Activated gamma-delta T cell treated with anti-CD3 and anti-CD28 coated beads, Interleukin-2, amount 50 U/mL, for 16 hours (primary cell): ENCODE measurements around the gene SUPT16H.
A peak's percentile ranks its signal among the peaks of the same experiment; 100 is the strongest.
"Not testable (repeated sequence)": the region's sequence is repeated elsewhere in the genome, so short reads cannot be mapped to it uniquely, and the experiment has no call there.

ENCODE experiments used
- DNase-seq: peaks from one replicate; pipeline ENCODE4 v3.0.0-alpha.2; 2020; ENCODE audit warnings: low read depth

SUPT16H gene

GRCh38 chr14:21383848-21384493 lies at the start of gene SUPT16H:
SUPT16H (minus strand) TSS chr14:21384019; CDS start chr14:21383927, 92 bp downstream.
- peak; percentile 87 for DNase-seq

DNA sequence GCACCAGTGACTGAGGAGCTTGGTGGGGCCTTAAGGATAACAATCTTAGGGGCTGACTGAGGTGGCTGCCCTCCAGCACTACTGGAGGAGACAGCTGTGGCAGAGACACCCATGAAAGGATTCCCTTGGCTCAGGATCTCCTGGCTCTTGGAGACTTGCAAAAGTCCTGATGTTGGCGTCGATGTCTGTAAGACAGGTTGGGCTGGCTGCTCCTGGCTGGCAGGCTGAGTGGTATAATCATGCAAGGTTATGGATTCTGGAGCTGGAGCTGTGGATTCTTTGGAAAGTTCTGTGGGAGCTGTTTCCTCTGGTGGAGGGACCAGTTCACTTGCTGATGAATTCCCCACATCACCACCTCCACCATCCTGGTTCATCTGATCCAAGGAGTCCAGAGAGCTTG lies 47.3 kb upstream of the SUPT16H start:
- DNase-seq = no peak

DNA sequence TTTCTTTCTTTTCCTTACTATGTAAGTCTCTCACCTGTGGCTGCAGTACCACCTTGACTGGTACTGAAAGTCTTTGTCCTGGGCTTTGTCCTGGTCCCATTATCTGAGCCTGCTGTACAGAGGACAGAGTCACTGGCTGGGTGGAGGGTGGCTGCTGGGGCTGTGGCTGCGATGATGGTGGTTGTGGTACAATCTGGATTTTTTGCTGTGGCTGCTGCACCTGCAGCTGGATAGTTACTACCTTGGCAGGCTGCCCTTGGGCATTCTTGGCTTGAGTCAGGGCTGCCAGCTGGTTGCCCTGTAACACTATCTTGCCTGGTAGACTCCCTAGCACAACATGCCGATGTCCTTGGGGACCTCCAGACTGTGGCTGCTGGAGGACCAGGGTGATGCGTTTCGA lies 45.1 kb upstream of the SUPT16H start:
- DNase-seq = no peak

- no peak for DNase-seq
Measured at GRCh38 chr14:21426692-21427091, 42.9 kb upstream of the SUPT16H start.

GRCh38 chr14:21419528-21419927 lies 35.7 kb upstream of the SUPT16H start:
- DNase-seq = no peak

- DNase-seq = no peak
Measured at GRCh38 chr14:21415329-21415728, 31.5 kb upstream of the SUPT16H start.

- DNase-seq = no peak
Measured at GRCh38 chr14:21414137-21414631, 30.4 kb upstream of the SUPT16H start.

- no peak for DNase-seq
Measured at GRCh38 chr14:21408147-21408546, 24.3 kb upstream of the SUPT16H start.

DNA sequence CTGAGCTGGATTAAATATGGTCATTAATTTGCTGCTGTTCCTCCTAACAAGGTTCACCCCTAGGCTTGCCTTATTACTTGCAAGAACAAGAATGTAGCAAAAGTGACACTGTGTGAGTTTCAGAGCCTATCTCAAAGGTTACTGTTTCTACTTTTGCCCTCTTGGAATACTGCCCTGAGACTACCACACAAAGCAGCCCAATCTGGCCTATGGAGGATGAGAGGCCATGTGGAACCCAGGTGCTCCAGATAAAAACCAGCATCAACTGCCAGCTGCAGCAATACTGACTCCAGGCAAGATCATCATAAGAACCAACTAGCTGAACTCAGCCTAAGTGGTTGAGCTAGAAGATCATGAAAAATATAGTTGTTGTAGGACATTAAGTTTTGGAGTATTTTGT lies 22.4 kb upstream of the SUPT16H start:
- no peak for DNase-seq

DNA sequence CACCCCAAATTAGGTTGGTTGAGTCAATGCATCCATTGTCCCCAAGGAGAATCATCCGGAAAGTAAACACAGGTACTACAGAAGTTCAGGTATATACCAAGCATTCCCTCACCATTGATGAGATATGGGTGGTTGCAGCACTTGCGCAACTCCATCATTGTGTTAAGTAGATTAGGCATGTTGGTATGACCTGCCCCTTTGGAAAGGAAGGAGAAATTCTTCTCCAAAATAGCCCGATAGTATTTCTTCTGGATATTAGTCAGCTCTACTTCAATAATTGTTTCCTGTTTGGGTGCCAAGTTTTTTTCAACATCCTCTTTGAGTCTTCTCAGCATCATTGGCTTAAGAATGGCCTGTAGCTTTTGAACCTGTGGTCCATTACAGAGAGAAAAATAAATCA lies 21.3 kb upstream of the SUPT16H start:
- no peak for DNase-seq

- DNase-seq = no peak
Measured at GRCh38 chr14:21399311-21399870, 15.6 kb upstream of the SUPT16H start.

- DNase-seq = no peak
Measured at GRCh38 chr14:21398901-21399300, 15.1 kb upstream of the SUPT16H start.

- no peak for DNase-seq
Measured at GRCh38 chr14:21395450-21395849, 11.6 kb upstream of the SUPT16H start.

DNA sequence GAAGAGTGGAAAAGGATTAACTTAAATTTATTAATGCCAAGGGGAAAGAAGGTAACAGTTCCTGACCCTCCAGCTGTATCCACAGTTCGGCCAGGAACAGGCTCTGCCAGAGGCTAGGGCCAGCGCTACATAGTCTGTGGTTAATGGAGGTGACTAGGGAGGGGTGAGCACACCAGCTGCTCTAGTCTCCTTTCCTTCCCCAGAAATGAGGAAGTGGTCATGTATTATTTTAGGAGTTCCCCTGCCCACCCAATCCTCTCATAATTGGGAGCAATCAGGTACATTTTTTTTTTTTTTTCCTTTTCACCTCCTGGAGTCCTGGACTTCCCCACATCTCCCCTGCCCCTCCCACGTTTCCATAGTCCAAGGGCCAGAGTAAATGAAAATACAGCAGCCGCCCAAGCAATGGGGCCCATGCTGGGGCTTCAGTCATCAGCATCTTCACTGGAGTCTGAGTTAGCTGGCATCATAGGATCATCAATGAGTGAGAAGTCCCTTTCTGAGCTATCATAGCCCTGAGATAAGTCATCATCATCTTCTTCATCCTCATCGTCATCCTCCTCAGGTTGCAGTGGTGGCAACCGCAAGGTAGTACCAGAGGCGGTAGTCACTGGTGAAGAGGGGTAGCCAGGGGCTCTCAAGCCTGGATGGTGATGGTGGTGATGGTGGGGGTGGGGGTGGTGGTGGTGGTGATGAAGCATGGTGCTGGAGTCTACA lies 1.5 kb upstream of the SUPT16H start:
- DNase-seq = no peak

DNA sequence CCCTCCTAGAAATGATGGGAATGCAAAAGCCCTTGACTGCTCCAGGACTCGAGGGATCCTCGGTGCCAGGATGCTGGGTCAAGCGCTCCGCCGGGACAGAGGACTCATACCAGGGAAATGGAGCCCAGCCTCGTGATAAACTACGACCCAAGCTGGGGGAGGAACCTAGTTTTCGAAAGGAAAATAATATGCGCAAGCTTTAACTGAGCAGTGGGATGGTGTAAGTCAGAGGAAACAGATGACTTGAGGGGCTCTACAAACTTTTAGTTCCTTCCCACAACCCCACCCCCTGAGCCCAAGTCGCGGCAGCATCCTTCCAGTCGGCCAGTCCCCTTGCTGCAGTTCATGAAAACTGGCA lies 654 bp upstream of the SUPT16H start:
- DNase-seq = no peak

DNA sequence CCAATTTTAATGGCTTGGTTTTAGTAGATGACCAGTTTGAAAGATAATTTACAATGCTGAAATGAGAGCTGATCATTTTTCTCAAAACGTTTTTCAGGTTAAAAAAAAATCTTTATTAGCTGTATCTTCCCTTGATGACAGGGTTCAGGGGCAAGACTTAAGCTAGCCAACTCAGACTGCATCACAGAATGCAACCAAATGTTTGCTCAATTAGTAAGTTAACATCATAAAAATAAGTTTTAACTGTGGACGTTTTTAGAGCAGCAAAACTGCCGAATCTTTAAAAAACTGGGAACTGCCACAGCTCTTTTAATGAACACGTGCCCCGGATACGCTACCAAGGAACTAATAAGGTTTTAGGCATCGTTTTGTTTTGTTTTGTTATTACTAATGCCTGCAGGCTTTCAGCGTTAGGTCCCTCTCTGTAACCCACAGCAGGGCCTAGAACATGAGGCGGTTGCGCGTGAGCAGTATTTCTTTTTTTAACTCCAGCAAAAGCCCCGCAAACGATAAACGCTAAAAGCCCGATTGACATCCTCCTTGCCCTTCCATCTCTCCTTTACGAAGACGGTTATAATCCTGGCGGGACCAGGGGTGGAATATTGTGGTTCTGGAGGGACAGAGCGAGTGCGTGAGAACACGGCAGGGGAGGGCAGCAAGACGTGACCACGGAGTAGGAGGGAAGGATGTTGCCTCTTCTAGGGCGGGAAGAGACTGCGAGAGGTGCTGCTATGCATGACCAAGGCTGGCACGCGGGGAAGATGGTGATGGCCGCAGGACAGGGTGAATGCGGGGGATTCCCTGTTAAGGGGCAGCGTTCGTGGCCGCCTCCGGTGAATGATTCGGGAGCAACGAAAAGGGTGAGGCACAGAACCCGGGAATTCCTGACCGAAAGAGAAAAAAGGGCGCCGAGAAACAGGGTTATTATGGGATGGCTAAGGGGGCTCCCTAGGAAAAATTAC lies 652 bp downstream of the SUPT16H start:
- DNase-seq = peak; percentile 38

DNA sequence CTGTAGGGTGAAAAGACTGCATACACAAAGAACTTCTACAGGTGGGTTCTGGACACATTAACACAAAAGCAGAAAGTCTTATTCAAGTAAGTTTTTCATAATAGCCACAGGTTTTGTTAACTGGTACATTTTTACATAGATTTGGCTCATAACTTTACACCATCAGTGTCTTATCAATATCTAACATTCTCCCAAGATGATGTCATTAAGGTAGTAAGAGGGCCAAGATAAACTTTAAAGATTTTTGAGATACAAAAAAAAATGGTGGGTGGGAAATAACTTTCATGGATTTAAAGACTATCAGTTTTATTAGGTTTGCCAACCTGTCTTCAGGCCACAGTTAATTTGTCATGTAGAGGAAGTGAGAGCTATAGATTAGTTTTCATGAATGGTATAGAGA lies 1.7 kb downstream of the SUPT16H start:
- no peak for DNase-seq

GRCh38 chr14:21379338-21379737 lies 4.5 kb downstream of the SUPT16H start:
- no peak for DNase-seq

GRCh38 chr14:21373980-21374379 lies 9.8 kb downstream of the SUPT16H start:
- no peak for DNase-seq

GRCh38 chr14:21372814-21373213 lies 11.0 kb downstream of the SUPT16H start:
- not testable (repeated sequence) for DNase-seq

GRCh38 chr14:21369949-21370679 lies 13.7 kb downstream of the SUPT16H start:
- DNase-seq = no peak
